ENCODE data around the gene VTI1A. TPM values are rescaled to one million over a fixed set of nuclear protein-coding genes. Genes with fewer than 3 reads are reported as not detected.

VTI1A gene
- total RNA-seq, 1 donor from 2014 or later, result 33.3 TPM

- no peak for TF ChIP-seq EZH2 (IDR thresholded peaks at IDR 0.05; ENCODE audit: insufficient read depth, low read length)
- no peak for TF ChIP-seq CTCF (IDR thresholded peaks at IDR 0.05; ENCODE audit: insufficient read depth, low read depth, low read length)
- H3K9me3 ChIP-seq (ENCODE audit: insufficient read depth, low read depth, low read length), result no peaks in the 10 kb centered on the region
- H3K27ac ChIP-seq (ENCODE audit: low read depth, low read length), result no peak overlapping the region
- no peaks in the 10 kb centered on the region for H3K79me2 ChIP-seq (ENCODE audit: insufficient read depth, low read length)
- FAIRE-seq (no peak), DNase-seq (ENCODE audit: low read depth) (no peak)
- H2AFZ ChIP-seq (ENCODE audit: low read depth, low read length), result no peak overlapping the region
- no peaks in the 10 kb centered on the region for H3K27me3 ChIP-seq (ENCODE audit: insufficient read depth, low read length)
- Mint-ChIP-seq H3K4me3 (ENCODE audit: unreplicated experiment) (no peak overlapping the region), H3K9me3 (ENCODE audit: unreplicated experiment) (no peaks in the 10 kb centered on the region), H3K4me1 (ENCODE audit: low read depth, unreplicated experiment) (peaks cover 15% of the 10 kb centered on the region), H3K27ac (ENCODE audit: unreplicated experiment) (no peak overlapping the region), H3K36me3 (ENCODE audit: low read depth, unreplicated experiment) (peaks cover 4% of the 10 kb centered on the region), H3K27me3 (ENCODE audit: low read depth, unreplicated experiment) (no peaks in the 10 kb centered on the region)
- H3K4me1 ChIP-seq (ENCODE audit: insufficient read depth, low read length), result peaks cover 3% of the 10 kb centered on the region
- H4K20me1 ChIP-seq (ENCODE audit: insufficient read depth, low read length), result no peaks in the 10 kb centered on the region
- no peak overlapping the region for H3K4me2 ChIP-seq (ENCODE audit: low read length)
- H3K9ac ChIP-seq (ENCODE audit: low read length), result no peak overlapping the region
- no peaks in the 10 kb centered on the region for H3K36me3 ChIP-seq (ENCODE audit: insufficient read depth, low read length)
- H3K4me3 ChIP-seq (ENCODE audit: insufficient read depth, low read depth, low read length), result no peak overlapping the region
Measured at GRCh38 chr10:112532189-112532588, 85.2 kb downstream of the VTI1A start.

- Mint-ChIP-seq H3K9me3 (ENCODE audit: unreplicated experiment) (no peaks in the 10 kb centered on the region), H3K4me1 (ENCODE audit: low read depth, unreplicated experiment) (peaks cover 14% of the 10 kb centered on the region), H3K27me3 (ENCODE audit: low read depth, unreplicated experiment) (no peaks in the 10 kb centered on the region), H3K27ac (ENCODE audit: unreplicated experiment) (no peak overlapping the region), H3K36me3 (ENCODE audit: low read depth, unreplicated experiment) (peaks cover 4% of the 10 kb centered on the region), H3K4me3 (ENCODE audit: unreplicated experiment) (no peak overlapping the region)
- H2AFZ ChIP-seq (ENCODE audit: low read depth, low read length), result no peak overlapping the region
- H4K20me1 ChIP-seq (ENCODE audit: insufficient read depth, low read length), result no peaks in the 10 kb centered on the region
- no peak for FAIRE-seq
- H3K79me2 ChIP-seq (ENCODE audit: insufficient read depth, low read length), result no peaks in the 10 kb centered on the region
- no peak overlapping the region for H3K4me3 ChIP-seq (ENCODE audit: insufficient read depth, low read depth, low read length)
- DNase-seq (ENCODE audit: low read depth), result no peak
- H3K27me3 ChIP-seq (ENCODE audit: insufficient read depth, low read length), result no peaks in the 10 kb centered on the region
- H3K9ac ChIP-seq (ENCODE audit: low read length), result no peak overlapping the region
- no peak overlapping the region for H3K27ac ChIP-seq (ENCODE audit: low read depth, low read length)
- H3K4me1 ChIP-seq (ENCODE audit: insufficient read depth, low read length), result peaks cover 3% of the 10 kb centered on the region
- H3K4me2 ChIP-seq (ENCODE audit: low read length), result no peak overlapping the region
- no peaks in the 10 kb centered on the region for H3K9me3 ChIP-seq (ENCODE audit: insufficient read depth, low read depth, low read length)
- no peaks in the 10 kb centered on the region for H3K36me3 ChIP-seq (ENCODE audit: insufficient read depth, low read length)
- TF ChIP-seq EZH2 (IDR thresholded peaks at IDR 0.05; ENCODE audit: insufficient read depth, low read length) (no peak), CTCF (IDR thresholded peaks at IDR 0.05; ENCODE audit: insufficient read depth, low read depth, low read length) (no peak)
Measured at GRCh38 chr10:112532956-112533355, 85.9 kb downstream of the VTI1A start.

GRCh38 chr10:112533916-112534315, 86.9 kb downstream of the VTI1A start:
- Histone ChIP-seq H3K79me2 (ENCODE audit: insufficient read depth, low read length) (no peaks in the 10 kb centered on the region), H3K4me1 (ENCODE audit: insufficient read depth, low read length) (peaks cover 3% of the 10 kb centered on the region), H4K20me1 (ENCODE audit: insufficient read depth, low read length) (no peaks in the 10 kb centered on the region), H3K4me2 (ENCODE audit: low read length) (no peak overlapping the region), H3K36me3 (ENCODE audit: insufficient read depth, low read length) (no peaks in the 10 kb centered on the region), H3K27ac (ENCODE audit: low read depth, low read length) (no peak overlapping the region), H3K9me3 (ENCODE audit: insufficient read depth, low read depth, low read length) (no peaks in the 10 kb centered on the region), H2AFZ (ENCODE audit: low read depth, low read length) (no peak overlapping the region), H3K27me3 (ENCODE audit: insufficient read depth, low read length) (no peaks in the 10 kb centered on the region), H3K4me3 (ENCODE audit: insufficient read depth, low read depth, low read length) (no peak overlapping the region), H3K9ac (ENCODE audit: low read length) (no peak overlapping the region)
- Mint-ChIP-seq H3K27ac (ENCODE audit: unreplicated experiment) (no peak overlapping the region), H3K4me1 (ENCODE audit: low read depth, unreplicated experiment) (peaks cover 12% of the 10 kb centered on the region), H3K27me3 (ENCODE audit: low read depth, unreplicated experiment) (no peaks in the 10 kb centered on the region), H3K9me3 (ENCODE audit: unreplicated experiment) (no peaks in the 10 kb centered on the region), H3K36me3 (ENCODE audit: low read depth, unreplicated experiment) (peaks cover 4% of the 10 kb centered on the region), H3K4me3 (ENCODE audit: unreplicated experiment) (no peak overlapping the region)
- no peak for TF ChIP-seq CTCF (IDR thresholded peaks at IDR 0.05; ENCODE audit: insufficient read depth, low read depth, low read length)
- no peak for TF ChIP-seq EZH2 (IDR thresholded peaks at IDR 0.05; ENCODE audit: insufficient read depth, low read length)
- no peak for DNase-seq (ENCODE audit: low read depth)
- no peak for FAIRE-seq

All from astrocyte (in vitro differentiated cells and primary cell).